Measurements from ENCODE around the gene MUS81. TPM values are rescaled to one million over a fixed set of nuclear protein-coding genes. Genes with fewer than 3 reads are reported as not detected.

Gene MUS81
- total and polyA plus RNA-seq, 11 donors = 24.6 to 56.1 (median 35.9) TPM

DNA sequence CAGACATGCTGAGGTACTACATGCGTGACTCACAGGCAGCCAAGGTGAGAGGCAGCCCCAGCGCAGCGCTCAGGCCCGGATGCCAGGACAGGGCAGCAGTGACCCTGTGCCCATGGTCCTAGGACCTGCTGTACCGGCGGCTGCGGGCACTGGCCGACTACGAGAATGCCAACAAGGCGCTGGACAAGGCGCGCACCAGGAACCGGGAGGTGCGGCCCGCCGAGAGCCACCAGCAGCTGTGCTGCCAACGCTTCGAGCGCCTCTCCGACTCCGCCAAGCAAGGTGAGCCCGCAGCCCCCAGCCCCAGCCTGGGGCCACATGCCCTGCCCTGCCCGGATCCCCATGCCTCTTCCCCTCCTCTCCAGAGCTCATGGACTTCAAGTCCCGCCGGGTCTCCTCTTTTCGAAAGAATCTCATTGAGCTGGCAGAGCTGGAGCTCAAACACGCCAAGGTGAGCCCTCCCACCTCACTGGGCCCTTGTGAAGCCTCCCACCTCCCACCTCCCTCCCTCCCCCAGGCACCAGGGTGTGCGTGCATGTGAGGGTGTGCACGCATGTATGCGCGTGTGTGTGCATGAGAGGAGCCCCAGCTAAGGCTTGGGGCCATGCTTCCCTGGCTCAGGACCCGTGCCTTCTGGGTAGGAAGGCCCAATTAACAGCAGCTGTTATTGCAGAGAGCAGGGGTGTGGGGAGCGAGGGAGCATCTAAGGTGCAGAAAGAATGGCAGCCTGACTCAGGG lies 7.6 kb upstream of the MUS81 start:
- DNase-seq = peak in 1 of 5 donors; percentile 62
- H3K4me1 ChIP-seq = peaks cover 0 to 23% (median 12%) of the 10 kb centered on the region in 12 donors
- peaks cover 0 to 10% (median 2%) of the 10 kb centered on the region in 12 donors for H3K9me3 ChIP-seq
- H3K36me3 ChIP-seq = peaks cover 0 to 60% (median 50%) of the 10 kb centered on the region in 9 donors
- intact Hi-C loops (cut with DNase I) = loop anchor here in 1 of 10 donors (10.0 kb wide), 1 partner anchor 412 kb away; the partner anchor contains the start of gene RAB1B
- ATAC-seq = no peak
- no peak overlapping the region for H3K27ac ChIP-seq
- no peaks in the 10 kb centered on the region for H3K27me3 ChIP-seq
- TF ChIP-seq, protein P1, sequence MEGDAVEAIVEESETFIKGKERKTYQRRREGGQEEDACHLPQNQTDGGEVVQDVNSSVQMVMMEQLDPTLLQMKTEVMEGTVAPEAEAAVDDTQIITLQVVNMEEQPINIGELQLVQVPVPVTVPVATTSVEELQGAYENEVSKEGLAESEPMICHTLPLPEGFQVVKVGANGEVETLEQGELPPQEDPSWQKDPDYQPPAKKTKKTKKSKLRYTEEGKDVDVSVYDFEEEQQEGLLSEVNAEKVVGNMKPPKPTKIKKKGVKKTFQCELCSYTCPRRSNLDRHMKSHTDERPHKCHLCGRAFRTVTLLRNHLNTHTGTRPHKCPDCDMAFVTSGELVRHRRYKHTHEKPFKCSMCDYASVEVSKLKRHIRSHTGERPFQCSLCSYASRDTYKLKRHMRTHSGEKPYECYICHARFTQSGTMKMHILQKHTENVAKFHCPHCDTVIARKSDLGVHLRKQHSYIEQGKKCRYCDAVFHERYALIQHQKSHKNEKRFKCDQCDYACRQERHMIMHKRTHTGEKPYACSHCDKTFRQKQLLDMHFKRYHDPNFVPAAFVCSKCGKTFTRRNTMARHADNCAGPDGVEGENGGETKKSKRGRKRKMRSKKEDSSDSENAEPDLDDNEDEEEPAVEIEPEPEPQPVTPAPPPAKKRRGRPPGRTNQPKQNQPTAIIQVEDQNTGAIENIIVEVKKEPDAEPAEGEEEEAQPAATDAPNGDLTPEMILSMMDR (IDR thresholded peaks at IDR 0.05) = no peak
- TF ChIP-seq POLR2A (IDR thresholded peaks at IDR 0.05) = no peak
- H3K4me3 ChIP-seq = no peak overlapping the region
- WGBS, 4 donors = 92 to 97% (median 94%) methylated on average over 23 to 33 of the region's 33 CpGs

DNA sequence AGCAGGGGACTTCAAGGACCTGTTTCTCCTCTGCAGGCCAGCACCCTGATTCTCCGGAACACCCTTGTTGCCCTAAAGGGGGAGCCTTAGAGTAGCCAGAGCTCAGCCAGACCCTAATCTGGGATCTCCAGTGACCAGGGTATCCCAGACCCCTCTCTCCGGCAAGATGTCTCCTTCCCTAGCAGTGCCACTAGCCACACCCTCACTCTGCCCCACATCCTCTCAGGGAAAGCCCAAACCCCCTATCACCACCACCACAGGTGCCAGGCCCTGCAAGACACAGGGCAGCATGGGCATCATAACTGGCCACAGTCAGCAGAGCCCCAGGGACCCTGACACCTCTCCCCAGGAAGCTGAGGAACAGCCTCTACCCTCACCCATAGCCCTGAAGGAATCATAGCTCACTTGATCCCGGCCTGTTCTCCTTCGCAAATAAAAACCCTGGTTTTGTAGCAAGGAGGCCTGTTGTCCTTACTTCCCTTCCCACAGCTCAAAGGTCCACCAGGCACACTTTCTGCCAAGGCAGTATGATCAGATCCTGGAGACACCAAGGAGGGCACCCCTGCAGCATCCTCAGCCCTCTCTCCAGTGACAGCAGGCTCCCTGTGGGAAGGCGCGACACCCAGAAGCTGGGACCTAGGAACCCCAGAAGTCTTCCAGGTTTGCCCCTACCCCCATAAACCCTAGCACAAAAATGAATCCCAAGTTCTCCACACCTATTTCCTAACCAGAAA lies 6.8 kb upstream of the MUS81 start:
- no peak overlapping the region for H3K27ac ChIP-seq
- intact Hi-C loops (cut with DNase I) = loop anchor here in 1 of 10 donors (10.0 kb wide), 1 partner anchor 411 kb away; the partner anchor contains the start of gene RAB1B
- no peaks in the 10 kb centered on the region for H3K27me3 ChIP-seq
- peaks cover 0 to 10% (median 2%) of the 10 kb centered on the region in 12 donors for H3K9me3 ChIP-seq
- 89 to 95% (median 91%) methylated on average over 6 of the region's 6 CpGs for WGBS, 4 donors
- peaks cover 0 to 60% (median 50%) of the 10 kb centered on the region in 9 donors for H3K36me3 ChIP-seq
- no peak for TF ChIP-seq POLR2A (IDR thresholded peaks at IDR 0.05)
- TF ChIP-seq, protein P1 (IDR thresholded peaks at IDR 0.05) = no peak
- DNase-seq = no peak
- H3K4me1 ChIP-seq = peaks cover 0 to 25% (median 12%) of the 10 kb centered on the region in 12 donors
- no peak for ATAC-seq
- no peak overlapping the region for H3K4me3 ChIP-seq

DNA sequence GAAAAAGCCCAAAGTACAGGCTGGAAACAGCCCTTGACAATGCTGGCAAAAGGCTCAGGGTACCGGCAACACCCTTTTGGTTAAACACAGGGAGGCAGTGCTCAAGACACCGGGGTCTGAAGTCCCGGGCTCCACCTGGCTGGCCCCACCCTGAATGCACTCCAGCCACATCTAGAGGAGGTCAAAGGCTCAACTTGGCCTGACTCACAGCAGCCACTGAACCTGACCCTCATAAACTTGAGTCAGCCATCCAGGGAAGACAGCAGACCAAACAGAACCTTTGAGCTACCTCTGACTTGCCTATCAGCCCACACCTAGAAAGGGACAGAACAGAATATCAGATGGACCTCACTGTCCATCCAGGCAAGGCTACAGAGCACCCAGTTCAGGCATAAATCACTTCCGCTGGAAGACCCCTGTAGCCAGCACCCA lies 6.1 kb upstream of the MUS81 start:
- WGBS, 4 donors = 93 to 100% (median 96%) methylated on average over 4 of the region's 4 CpGs

More for the DNA sequence above, 6.1 kb upstream of the MUS81 start:
- TF ChIP-seq POLR2A (IDR thresholded peaks at IDR 0.05) = no peak
- TF ChIP-seq, protein P1 (IDR thresholded peaks at IDR 0.05) = no peak
- no peak for DNase-seq
- Histone ChIP-seq H3K4me3 (no peak overlapping the region), H3K36me3 (peaks cover 0 to 60% (median 50%) of the 10 kb centered on the region in 9 donors), H3K27ac (no peak overlapping the region), H3K4me1 (peaks cover 0 to 32% (median 15%) of the 10 kb centered on the region in 12 donors), H3K9me3 (peaks cover 0 to 10% (median 2%) of the 10 kb centered on the region in 12 donors), H3K27me3 (no peaks in the 10 kb centered on the region)
- no peak for ATAC-seq
- intact Hi-C loops (cut with DNase I) = loop anchor here in 1 of 10 donors (10.0 kb wide), 1 partner anchor 411 kb away; the partner anchor contains the start of gene RAB1B

Data from heart left ventricle (tissue), 16 donors.